H1 (cell line): Measurements from ENCODE around the gene OSM. TPM values are rescaled to one million over a fixed set of nuclear protein-coding genes. Genes with fewer than 3 reads are reported as not detected.

Experiments
- BACH1 ChIP-seq: IDR thresholded peaks from 2 replicates; pipeline ENCODE4 v1.6.1; 2012; ENCODE audit warnings: low read length, improper control_type of control experiment
- CEBPB ChIP-seq: IDR thresholded peaks from 2 replicates; pipeline ENCODE4 v1.6.1; 2012; ENCODE audit warnings: low read depth, low read length
- CHD1 ChIP-seq: IDR thresholded peaks from 2 replicates; pipeline ENCODE4 v1.6.1; 2012; ENCODE audit warnings: low read depth, low read length, improper control_type of control experiment
- EZH2 ChIP-seq: fragments of 200-600 bp; sonication (generic); IDR thresholded peaks from 2 replicates; pipeline ENCODE4 v1.7.1; 2012; ENCODE audit warnings: low read depth, mild to moderate bottlenecking, moderate library complexity, low read length, inconsistent platforms; ENCODE audit not compliant: severe bottlenecking
- KDM1A ChIP-seq: fragments of 200-600, 300-600 bp; sonication (generic); IDR thresholded peaks from 2 replicates; pipeline ENCODE4 v1.7.1; 2016; ENCODE audit warnings: mild to moderate bottlenecking, low read length, borderline replicate concordance
- RAD21 ChIP-seq, 2 experiments: IDR thresholded peaks in 1 of 2; conservative IDR thresholded peaks in 1 of 2; 2 replicates each; pipeline ENCODE4 v1.6.1; 2011; ENCODE audit warnings: low read depth in 2 of 2, low read length in 2 of 2, improper control_type of control experiment in 1 of 2, inconsistent platforms in 1 of 2, mild to moderate bottlenecking in 1 of 2, moderate library complexity in 1 of 2
- SIX5 ChIP-seq: IDR thresholded peaks from 2 replicates; pipeline ENCODE4 v1.6.1; 2011; ENCODE audit warnings: mild to moderate bottlenecking, low read depth, low read length
- TBP ChIP-seq: IDR thresholded peaks from 2 replicates; pipeline ENCODE4 v1.6.1; 2011; ENCODE audit warnings: low read depth, low read length, improper control_type of control experiment
- polyA plus RNA-seq, 7 experiments: library from polyadenylated mRNA; depleted of rRNA in 3 of 7; stranded (reverse) in 5 of 7; unstranded in 2 of 7; fragments of >200 nt in 5 of 7; fragments of 200-250 nt in 2 of 7; gene quantifications; 1 replicate in 5 of 7; 2 replicates in 1 of 7; 4 replicates in 1 of 7; pipeline versions ENCODE4 v1.2.1 to v1.2.3, GENCODE V29; 2011 to 2013; ENCODE audit warnings: missing spikeins in 2 of 7, mixed read lengths in 2 of 7
- total RNA-seq: library from RNA; stranded (reverse); fragmentation: NEBNext Ultra II Directional; extraction: Animal tissue kit (Norgen Biotek cat#: 25700); gene quantifications from 2 replicates; pipeline ENCODE4 v1.2.1, GENCODE V29; 2021
- TF ChIP-seq, protein P1 (sequence below): fragments of 300-600 bp; sonication (generic); IDR thresholded peaks from 2 replicates; pipeline ENCODE4 v1.7.1; 2012; ENCODE audit warnings: low read length, moderate library complexity, mild to moderate bottlenecking, inconsistent platforms; ENCODE audit not compliant: insufficient replicate concordance
- TF ChIP-seq, protein P2 (sequence below): IDR thresholded peaks from 2 replicates; pipeline ENCODE4 v1.6.1; 2012; ENCODE audit warnings: low read length, inconsistent platforms

OSM gene
- total and polyA plus RNA-seq, 2 of the 8 experiments (the other 6 are each of a cell fraction or from before 2014, with no cell fraction given), result not detected

DNA sequence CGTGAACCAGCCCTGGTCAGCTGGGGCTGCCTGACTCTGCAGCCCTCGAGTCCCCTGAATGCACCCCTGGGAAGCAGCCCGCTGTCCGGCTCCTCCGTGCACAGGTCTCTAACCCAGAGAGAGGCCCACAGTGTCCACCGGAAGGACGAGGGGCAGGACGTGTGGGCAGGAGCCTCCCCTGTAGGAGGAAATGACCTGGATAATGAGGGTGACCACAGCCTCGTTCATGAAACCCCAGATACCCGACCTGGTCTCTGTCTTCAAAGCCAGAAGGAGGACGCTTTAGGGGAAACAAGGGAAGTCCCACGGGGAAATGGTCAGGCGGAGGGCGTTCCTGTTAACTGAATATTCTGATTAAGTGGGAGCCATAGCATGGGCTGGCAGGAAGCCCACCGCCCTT lies 43.3 kb downstream of the OSM start (continued):
- TF ChIP-seq, protein P1, sequence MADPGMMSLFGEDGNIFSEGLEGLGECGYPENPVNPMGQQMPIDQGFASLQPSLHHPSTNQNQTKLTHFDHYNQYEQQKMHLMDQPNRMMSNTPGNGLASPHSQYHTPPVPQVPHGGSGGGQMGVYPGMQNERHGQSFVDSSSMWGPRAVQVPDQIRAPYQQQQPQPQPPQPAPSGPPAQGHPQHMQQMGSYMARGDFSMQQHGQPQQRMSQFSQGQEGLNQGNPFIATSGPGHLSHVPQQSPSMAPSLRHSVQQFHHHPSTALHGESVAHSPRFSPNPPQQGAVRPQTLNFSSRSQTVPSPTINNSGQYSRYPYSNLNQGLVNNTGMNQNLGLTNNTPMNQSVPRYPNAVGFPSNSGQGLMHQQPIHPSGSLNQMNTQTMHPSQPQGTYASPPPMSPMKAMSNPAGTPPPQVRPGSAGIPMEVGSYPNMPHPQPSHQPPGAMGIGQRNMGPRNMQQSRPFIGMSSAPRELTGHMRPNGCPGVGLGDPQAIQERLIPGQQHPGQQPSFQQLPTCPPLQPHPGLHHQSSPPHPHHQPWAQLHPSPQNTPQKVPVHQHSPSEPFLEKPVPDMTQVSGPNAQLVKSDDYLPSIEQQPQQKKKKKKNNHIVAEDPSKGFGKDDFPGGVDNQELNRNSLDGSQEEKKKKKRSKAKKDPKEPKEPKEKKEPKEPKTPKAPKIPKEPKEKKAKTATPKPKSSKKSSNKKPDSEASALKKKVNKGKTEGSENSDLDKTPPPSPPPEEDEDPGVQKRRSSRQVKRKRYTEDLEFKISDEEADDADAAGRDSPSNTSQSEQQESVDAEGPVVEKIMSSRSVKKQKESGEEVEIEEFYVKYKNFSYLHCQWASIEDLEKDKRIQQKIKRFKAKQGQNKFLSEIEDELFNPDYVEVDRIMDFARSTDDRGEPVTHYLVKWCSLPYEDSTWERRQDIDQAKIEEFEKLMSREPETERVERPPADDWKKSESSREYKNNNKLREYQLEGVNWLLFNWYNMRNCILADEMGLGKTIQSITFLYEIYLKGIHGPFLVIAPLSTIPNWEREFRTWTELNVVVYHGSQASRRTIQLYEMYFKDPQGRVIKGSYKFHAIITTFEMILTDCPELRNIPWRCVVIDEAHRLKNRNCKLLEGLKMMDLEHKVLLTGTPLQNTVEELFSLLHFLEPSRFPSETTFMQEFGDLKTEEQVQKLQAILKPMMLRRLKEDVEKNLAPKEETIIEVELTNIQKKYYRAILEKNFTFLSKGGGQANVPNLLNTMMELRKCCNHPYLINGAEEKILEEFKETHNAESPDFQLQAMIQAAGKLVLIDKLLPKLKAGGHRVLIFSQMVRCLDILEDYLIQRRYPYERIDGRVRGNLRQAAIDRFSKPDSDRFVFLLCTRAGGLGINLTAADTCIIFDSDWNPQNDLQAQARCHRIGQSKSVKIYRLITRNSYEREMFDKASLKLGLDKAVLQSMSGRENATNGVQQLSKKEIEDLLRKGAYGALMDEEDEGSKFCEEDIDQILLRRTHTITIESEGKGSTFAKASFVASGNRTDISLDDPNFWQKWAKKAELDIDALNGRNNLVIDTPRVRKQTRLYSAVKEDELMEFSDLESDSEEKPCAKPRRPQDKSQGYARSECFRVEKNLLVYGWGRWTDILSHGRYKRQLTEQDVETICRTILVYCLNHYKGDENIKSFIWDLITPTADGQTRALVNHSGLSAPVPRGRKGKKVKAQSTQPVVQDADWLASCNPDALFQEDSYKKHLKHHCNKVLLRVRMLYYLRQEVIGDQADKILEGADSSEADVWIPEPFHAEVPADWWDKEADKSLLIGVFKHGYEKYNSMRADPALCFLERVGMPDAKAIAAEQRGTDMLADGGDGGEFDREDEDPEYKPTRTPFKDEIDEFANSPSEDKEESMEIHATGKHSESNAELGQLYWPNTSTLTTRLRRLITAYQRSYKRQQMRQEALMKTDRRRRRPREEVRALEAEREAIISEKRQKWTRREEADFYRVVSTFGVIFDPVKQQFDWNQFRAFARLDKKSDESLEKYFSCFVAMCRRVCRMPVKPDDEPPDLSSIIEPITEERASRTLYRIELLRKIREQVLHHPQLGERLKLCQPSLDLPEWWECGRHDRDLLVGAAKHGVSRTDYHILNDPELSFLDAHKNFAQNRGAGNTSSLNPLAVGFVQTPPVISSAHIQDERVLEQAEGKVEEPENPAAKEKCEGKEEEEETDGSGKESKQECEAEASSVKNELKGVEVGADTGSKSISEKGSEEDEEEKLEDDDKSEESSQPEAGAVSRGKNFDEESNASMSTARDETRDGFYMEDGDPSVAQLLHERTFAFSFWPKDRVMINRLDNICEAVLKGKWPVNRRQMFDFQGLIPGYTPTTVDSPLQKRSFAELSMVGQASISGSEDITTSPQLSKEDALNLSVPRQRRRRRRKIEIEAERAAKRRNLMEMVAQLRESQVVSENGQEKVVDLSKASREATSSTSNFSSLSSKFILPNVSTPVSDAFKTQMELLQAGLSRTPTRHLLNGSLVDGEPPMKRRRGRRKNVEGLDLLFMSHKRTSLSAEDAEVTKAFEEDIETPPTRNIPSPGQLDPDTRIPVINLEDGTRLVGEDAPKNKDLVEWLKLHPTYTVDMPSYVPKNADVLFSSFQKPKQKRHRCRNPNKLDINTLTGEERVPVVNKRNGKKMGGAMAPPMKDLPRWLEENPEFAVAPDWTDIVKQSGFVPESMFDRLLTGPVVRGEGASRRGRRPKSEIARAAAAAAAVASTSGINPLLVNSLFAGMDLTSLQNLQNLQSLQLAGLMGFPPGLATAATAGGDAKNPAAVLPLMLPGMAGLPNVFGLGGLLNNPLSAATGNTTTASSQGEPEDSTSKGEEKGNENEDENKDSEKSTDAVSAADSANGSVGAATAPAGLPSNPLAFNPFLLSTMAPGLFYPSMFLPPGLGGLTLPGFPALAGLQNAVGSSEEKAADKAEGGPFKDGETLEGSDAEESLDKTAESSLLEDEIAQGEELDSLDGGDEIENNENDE, result no peak
- no peak for TF ChIP-seq EZH2
- no peak for TF ChIP-seq CEBPB
- TF ChIP-seq RAD21 (IDR thresholded peaks at IDR 0.05 in 1 of 2, conservative IDR thresholded peaks at IDR 0.05 in 1 of 2; ENCODE audit: low read depth in 2 of 2, low read length in 2 of 2), result no peak
- TF ChIP-seq SIX5, result no peak
- TF ChIP-seq TBP, result no peak
- TF ChIP-seq BACH1, result no peak
- TF ChIP-seq CHD1, result no peak
- TF ChIP-seq KDM1A, result no peak
- TF ChIP-seq, protein P2, sequence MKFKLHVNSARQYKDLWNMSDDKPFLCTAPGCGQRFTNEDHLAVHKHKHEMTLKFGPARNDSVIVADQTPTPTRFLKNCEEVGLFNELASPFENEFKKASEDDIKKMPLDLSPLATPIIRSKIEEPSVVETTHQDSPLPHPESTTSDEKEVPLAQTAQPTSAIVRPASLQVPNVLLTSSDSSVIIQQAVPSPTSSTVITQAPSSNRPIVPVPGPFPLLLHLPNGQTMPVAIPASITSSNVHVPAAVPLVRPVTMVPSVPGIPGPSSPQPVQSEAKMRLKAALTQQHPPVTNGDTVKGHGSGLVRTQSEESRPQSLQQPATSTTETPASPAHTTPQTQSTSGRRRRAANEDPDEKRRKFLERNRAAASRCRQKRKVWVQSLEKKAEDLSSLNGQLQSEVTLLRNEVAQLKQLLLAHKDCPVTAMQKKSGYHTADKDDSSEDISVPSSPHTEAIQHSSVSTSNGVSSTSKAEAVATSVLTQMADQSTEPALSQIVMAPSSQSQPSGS, result no peak
